GM23248 (cell line): Measurements from ENCODE around the gene RGR. TPM values are rescaled to one million over a fixed set of nuclear protein-coding genes. Genes with fewer than 3 reads are reported as not detected.

Source experiments
- DNase-seq: peaks from one replicate; pipeline ENCODE4 v3.0.0-alpha.2; 2015
- H2AFZ ChIP-seq: fragments of 200-600 bp; sonication (generic); 2 replicates; pipeline ENCODE4 v1.6.1; 2016; ENCODE audit warnings: antibody characterized with exemption
- H3F3A ChIP-seq: fragments of 200-600 bp; sonication (generic); 2 replicates; pipeline ENCODE4 v1.6.1; 2016; ENCODE audit warnings: mild to moderate bottlenecking, antibody characterized with exemption, mixed run types; ENCODE audit not compliant: insufficient read depth
- H3K27ac ChIP-seq: fragments of 200-600 bp; sonication (generic); 2 replicates; pipeline ENCODE4 v1.5.1; 2016; ENCODE audit warnings: mild to moderate bottlenecking
- H3K27me3 ChIP-seq: fragments of 200-600 bp; sonication (generic); replicated peaks from 2 replicates; pipeline ENCODE4 v1.6.1; 2016; ENCODE audit warnings: mild to moderate bottlenecking; ENCODE audit not compliant: insufficient read depth
- H3K36me3 ChIP-seq: fragments of 200-600 bp; sonication (generic); 2 replicates; pipeline ENCODE4 v1.6.1; 2016; ENCODE audit warnings: low read depth, mild to moderate bottlenecking
- H3K4me1 ChIP-seq: fragments of 200-600 bp; sonication (generic); 2 replicates; pipeline ENCODE4 v1.6.1; 2016; ENCODE audit warnings: mild to moderate bottlenecking; ENCODE audit not compliant: insufficient read depth
- H3K4me2 ChIP-seq: fragments of 200-600 bp; sonication (generic); one replicate; pipeline ENCODE4 v1.6.1; 2016; ENCODE audit warnings: mild to moderate bottlenecking; ENCODE audit not compliant: unreplicated experiment
- H3K4me3 ChIP-seq: fragments of 200-600 bp; sonication (generic); 2 replicates; pipeline ENCODE4 v1.5.1; 2016; ENCODE audit warnings: mild to moderate bottlenecking
- H3K79me2 ChIP-seq: fragments of 200-600 bp; sonication (generic); 2 replicates; pipeline ENCODE4 v1.6.1; 2016; ENCODE audit warnings: mild to moderate bottlenecking; ENCODE audit not compliant: insufficient read depth
- H3K9ac ChIP-seq: fragments of 200-600 bp; sonication (generic); 2 replicates; pipeline ENCODE4 v1.6.1; 2016; ENCODE audit warnings: mild to moderate bottlenecking
- H3K9me2 ChIP-seq: fragments of 200-600 bp; sonication (generic); 2 replicates; pipeline ENCODE4 v1.6.1; 2016; ENCODE audit warnings: mixed run types, mild to moderate bottlenecking, moderate library complexity; ENCODE audit not compliant: insufficient read depth
- H3K9me3 ChIP-seq: fragments of 200-600 bp; sonication (generic); one replicate; pipeline ENCODE4 v1.6.1; 2017; ENCODE audit warnings: low read depth
- H4K20me1 ChIP-seq: fragments of 200-600 bp; sonication (generic); 2 replicates; pipeline ENCODE4 v1.6.0; 2016; ENCODE audit not compliant: insufficient read depth
- EZH2 ChIP-seq: fragments of 200-600 bp; sonication (generic); IDR thresholded peaks from 2 replicates; pipeline ENCODE4 v1.6.1; 2018; ENCODE audit warnings: antibody characterized with exemption, mild to moderate bottlenecking; ENCODE audit not compliant: insufficient read depth, poor library complexity, severe bottlenecking
- EZH2phosphoT487 ChIP-seq: fragments of 200-600 bp; sonication (generic); IDR thresholded peaks from 2 replicates; pipeline ENCODE4 v1.6.1; 2018; ENCODE audit warnings: antibody characterized with exemption, moderate library complexity, mild to moderate bottlenecking, low read depth; ENCODE audit not compliant: insufficient read depth
- WGBS, 2 experiments: methylation state at CpG; one replicate each; pipeline ENCODE4 v1.1.6; 2015 to 2017; ENCODE audit warnings: low lambda C conversion rate in 2 of 2, low coverage in 1 of 2; ENCODE audit errors: missing lambda C conversion rate in 2 of 2; 5-methylcytosine and 5-hydroxymethylcytosine counted together
- in situ Hi-C: fragments of 300-500 bp; cut with MboI; formaldehyde crosslinking; loops from 2 replicates; pipeline ENCODE4 v1.15.0; 2020
- polyA plus RNA-seq: library from polyadenylated mRNA; unstranded; fragments of >200 nt; fragmentation: Nextera tagmentation; extraction: Ambion mirVana; gene quantifications from 2 replicates; pipeline ENCODE4 v1.2.1, GENCODE V29; 2016
- total RNA-seq: library from RNA; depleted of rRNA; stranded (reverse); fragments of >200 nt; shearing (Covaris generic); gene quantifications from 2 replicates; pipeline ENCODE4 v1.2.3, GENCODE V29; 2014; rRNA removed

RGR gene, protein sequence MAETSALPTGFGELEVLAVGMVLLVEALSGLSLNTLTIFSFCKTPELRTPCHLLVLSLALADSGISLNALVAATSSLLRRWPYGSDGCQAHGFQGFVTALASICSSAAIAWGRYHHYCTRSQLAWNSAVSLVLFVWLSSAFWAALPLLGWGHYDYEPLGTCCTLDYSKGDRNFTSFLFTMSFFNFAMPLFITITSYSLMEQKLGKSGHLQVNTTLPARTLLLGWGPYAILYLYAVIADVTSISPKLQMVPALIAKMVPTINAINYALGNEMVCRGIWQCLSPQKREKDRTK
- total RNA-seq: not detected in 2 replicates
- not detected in 2 replicates for polyA plus RNA-seq

DNA sequence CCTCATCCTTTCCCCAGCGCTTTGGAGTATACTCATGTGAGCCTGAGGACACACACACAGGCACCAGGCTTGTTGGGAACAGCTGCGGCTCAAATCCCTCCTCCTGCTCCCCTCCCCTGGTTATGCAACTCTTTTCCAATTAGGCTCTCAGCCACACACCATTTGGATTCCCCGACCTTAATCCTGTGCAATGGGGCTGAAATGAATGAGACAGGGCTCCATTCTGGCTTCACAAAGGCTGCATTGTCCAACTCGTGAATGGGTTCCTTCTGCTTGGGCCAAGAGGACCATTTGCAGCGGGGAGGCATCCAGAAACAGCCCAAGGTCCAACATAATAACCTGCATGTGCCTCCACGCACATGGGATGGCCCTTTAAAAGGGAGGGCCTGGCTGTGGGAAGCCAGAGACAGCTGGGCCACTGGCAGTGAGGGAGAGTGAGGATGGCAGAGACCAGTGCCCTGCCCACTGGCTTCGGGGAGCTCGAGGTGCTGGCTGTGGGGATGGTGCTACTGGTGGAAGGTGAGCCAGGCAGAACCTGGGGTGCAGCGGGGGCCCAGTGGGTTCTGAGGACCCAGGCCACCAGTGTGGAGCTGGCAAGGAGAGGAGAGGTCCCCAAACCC is at the start of gene RGR:
TSS of gene RGR (plus strand) at position 403 of the 620 bp plus-strand sequence. CDS start at position 441, 38 bp downstream.
- Histone ChIP-seq H3K9me3 (no peaks in the 10 kb centered on the region), H3K4me2 (no peak within 1 kb of the TSS), H3K27ac (no peak within 1 kb of the TSS), H3K27me3 (0 out of 2 replicates have a peak, but pooled peaks cover 12% of the 10 kb centered on the region), H3K4me3 (no peak within 1 kb of the TSS), H4K20me1 (no peaks in the 10 kb centered on the region), H3F3A (no peaks in the 10 kb centered on the region), H3K79me2 (no peaks in the 10 kb centered on the region), H3K36me3 (no peaks in the 10 kb centered on the region), H3K4me1 (no peaks in the 10 kb centered on the region), H2AFZ (no peak within 1 kb of the TSS), H3K9ac (no peak within 1 kb of the TSS), H3K9me2 (no peaks in the 10 kb centered on the region)
- 2 to 5% methylated on average over 9 of the region's 9 CpGs for WGBS, 2 experiments
- no peak for DNase-seq
- in situ Hi-C loops: no loop called here
- no peak for TF ChIP-seq EZH2
- TF ChIP-seq EZH2phosphoT487: no peak

DNA sequence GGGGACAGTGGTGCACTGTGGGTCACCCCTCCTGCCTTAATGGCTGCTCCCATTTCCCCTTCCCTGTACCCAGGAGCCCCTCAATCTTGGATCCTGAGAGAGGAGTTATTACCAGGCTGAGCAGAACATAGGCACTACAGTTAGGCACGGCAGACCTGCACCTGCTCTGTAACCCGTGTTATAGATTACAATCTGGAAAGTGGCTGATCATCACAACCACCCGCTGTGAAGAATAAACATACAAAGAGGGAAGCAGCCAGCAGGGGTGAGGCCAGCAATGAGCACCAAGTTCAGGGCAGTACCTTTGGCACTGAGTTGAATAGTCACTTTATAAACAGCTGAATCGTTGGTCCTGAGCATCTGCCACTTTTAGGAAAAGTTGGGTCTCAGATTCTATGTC is 48.8 kb upstream of the RGR start:
- Histone ChIP-seq H4K20me1 (no peaks in the 10 kb centered on the region), H3K36me3 (no peaks in the 10 kb centered on the region), H3F3A (no peaks in the 10 kb centered on the region), H2AFZ (no peak overlapping the region), H3K9me3 (no peaks in the 10 kb centered on the region), H3K9me2 (no peaks in the 10 kb centered on the region), H3K27ac (no peak overlapping the region), H3K9ac (no peak overlapping the region), H3K4me2 (no peak overlapping the region), H3K4me1 (no peaks in the 10 kb centered on the region), H3K4me3 (no peak overlapping the region), H3K27me3 (peaks cover 53% of the 10 kb centered on the region), H3K79me2 (no peaks in the 10 kb centered on the region)
- DNase-seq: no peak
- 2 to 6% methylated on average over 4 of the region's 4 CpGs for WGBS, 2 experiments
- in situ Hi-C loops: no loop called here
- TF ChIP-seq EZH2phosphoT487: no peak
- TF ChIP-seq EZH2: no peak

DNA sequence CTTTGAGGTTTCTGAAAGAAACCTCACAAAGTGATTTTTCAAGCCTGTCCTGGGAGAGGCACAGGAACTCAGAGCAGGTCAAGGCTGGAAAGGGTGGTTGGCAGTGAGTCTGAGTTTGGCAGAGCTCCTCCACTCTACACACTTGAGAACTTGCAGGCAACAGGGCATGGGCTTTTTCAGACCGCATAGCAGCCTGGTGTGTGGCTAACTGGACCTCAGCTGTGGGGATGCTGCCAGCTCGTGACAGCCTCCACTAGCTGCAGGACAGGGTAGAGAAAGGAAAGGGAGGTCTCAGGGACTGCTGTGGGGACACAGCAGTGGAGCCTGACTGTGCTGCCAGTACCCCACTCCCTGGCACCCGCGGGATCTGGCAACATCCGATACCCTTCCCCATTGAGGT is 47.9 kb upstream of the RGR start:
- Histone ChIP-seq H3K9ac (no peak overlapping the region), H2AFZ (no peak overlapping the region), H3K9me2 (no peaks in the 10 kb centered on the region), H3K4me3 (no peak overlapping the region), H3K36me3 (no peaks in the 10 kb centered on the region), H3K27ac (no peak overlapping the region), H4K20me1 (no peaks in the 10 kb centered on the region), H3K4me1 (no peaks in the 10 kb centered on the region), H3K79me2 (no peaks in the 10 kb centered on the region), H3K27me3 (peaks cover 48% of the 10 kb centered on the region), H3F3A (no peaks in the 10 kb centered on the region), H3K9me3 (no peaks in the 10 kb centered on the region), H3K4me2 (no peak overlapping the region)
- DNase-seq: no peak
- in situ Hi-C loops: no loop called here
- no peak for TF ChIP-seq EZH2phosphoT487
- 43 to 48% methylated on average over 5 of the region's 5 CpGs for WGBS, 2 experiments

DNA sequence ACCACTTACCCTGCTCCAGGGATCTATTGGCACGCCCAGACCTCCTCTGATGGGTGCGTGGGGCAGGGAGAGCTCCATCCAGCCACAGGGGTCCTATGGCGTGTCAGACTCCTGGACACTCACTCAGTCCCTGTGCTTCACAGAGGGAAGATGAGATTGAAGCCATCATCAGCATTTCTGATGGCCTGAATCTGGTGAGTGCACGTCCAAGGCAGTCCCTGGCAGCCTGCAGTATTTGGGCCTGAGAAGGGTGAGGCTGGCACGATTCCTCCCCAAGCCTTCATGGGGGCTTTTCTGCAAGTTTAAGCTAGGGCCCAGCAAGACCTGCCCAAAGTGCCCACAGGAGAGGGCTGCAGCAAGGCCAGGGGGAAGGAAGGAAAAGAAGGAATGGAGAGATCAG is 47.2 kb upstream of the RGR start:
- Histone ChIP-seq H3K4me1 (no peaks in the 10 kb centered on the region), H3K79me2 (no peaks in the 10 kb centered on the region), H3K9ac (no peak overlapping the region), H3K4me2 (no peak overlapping the region), H3K27me3 (peaks cover 45% of the 10 kb centered on the region), H3K36me3 (no peaks in the 10 kb centered on the region), H3F3A (no peaks in the 10 kb centered on the region), H3K9me3 (no peaks in the 10 kb centered on the region), H3K27ac (no peak overlapping the region), H2AFZ (no peak overlapping the region), H3K9me2 (no peaks in the 10 kb centered on the region), H4K20me1 (no peaks in the 10 kb centered on the region), H3K4me3 (no peak overlapping the region)
- no peak for DNase-seq
- WGBS, 2 experiments: 32% methylated on average over 5 of the region's 5 CpGs
- in situ Hi-C loops: no loop called here
- TF ChIP-seq EZH2phosphoT487 (no peak), EZH2 (no peak)
